HepG2 (cell line): Measurements from ENCODE around the gene PDRG1.

Source experiments
- AGO2 ChIP-seq: fragments of 200-400 bp; formaldehyde crosslinking; optimal IDR thresholded peaks from 2 replicates; pipeline ENCODE3; 2017; ENCODE audit warnings: mild to moderate bottlenecking, low read depth, low read length, moderate library complexity
- FOXP4 ChIP-seq: sonication (generic); formaldehyde crosslinking; IDR thresholded peaks from 2 replicates; pipeline ENCODE4 v1.4.0; 2020; ENCODE audit warnings: missing genetic modification reagents
- HES4 ChIP-seq: sonication (generic); formaldehyde crosslinking; IDR thresholded peaks from 2 replicates; pipeline ENCODE4 v1.9.0; 2021; ENCODE audit warnings: mild to moderate bottlenecking, missing genetic modification reagents, borderline replicate concordance
- HOXA3 ChIP-seq: sonication (generic); formaldehyde crosslinking; IDR thresholded peaks from 2 replicates; pipeline ENCODE4 v1.5.0; 2020; ENCODE audit warnings: missing genetic modification reagents
- MAZ ChIP-seq, 2 experiments: sonication (generic) in 1 of 2; formaldehyde crosslinking in 1 of 2; IDR thresholded peaks; 2 replicates each; pipeline versions ENCODE4 v1.5.0 to v1.6.1; 2012 to 2020; ENCODE audit warnings: low read depth in 2 of 2, mild to moderate bottlenecking in 2 of 2, borderline replicate concordance in 1 of 2, improper control_type of control experiment in 1 of 2, low read length in 1 of 2, missing genetic modification reagents in 1 of 2, moderate library complexity in 1 of 2
- MBD4 ChIP-seq: IDR thresholded peaks from 2 replicates; pipeline ENCODE4 v1.6.1; 2012; ENCODE audit warnings: low read length, inconsistent platforms, borderline replicate concordance
- TAF1 ChIP-seq: sonication (generic); formaldehyde crosslinking; IDR thresholded peaks from 2 replicates; pipeline ENCODE4 v1.4.0; 2020; ENCODE audit warnings: missing genetic modification reagents
- TCF7 ChIP-seq: sonication (generic); IDR thresholded peaks from 2 replicates; pipeline ENCODE4 v1.6.1; 2016; ENCODE audit warnings: antibody characterized with exemption, low read depth
- ZNF543 ChIP-seq: sonication (generic); formaldehyde crosslinking; IDR thresholded peaks from 2 replicates; pipeline ENCODE4 v1.4.0; 2020; ENCODE audit warnings: mild to moderate bottlenecking, missing genetic modification reagents
- ZNF558 ChIP-seq: sonication (generic); formaldehyde crosslinking; IDR thresholded peaks from 2 replicates; pipeline ENCODE4 v1.9.0; 2022; ENCODE audit warnings: mild to moderate bottlenecking, missing genetic modification reagents, borderline replicate concordance
- ZNF646 ChIP-seq: sonication (generic); formaldehyde crosslinking; IDR thresholded peaks from 2 replicates; pipeline ENCODE4 v1.9.0; 2021; ENCODE audit warnings: mild to moderate bottlenecking, missing genetic modification reagents
- TF ChIP-seq, protein P1 (sequence below): sonication (generic); formaldehyde crosslinking; IDR thresholded peaks from 2 replicates; pipeline ENCODE4 v1.5.0; 2020; ENCODE audit warnings: mild to moderate bottlenecking, missing genetic modification reagents, moderate library complexity
- TF ChIP-seq, protein P2 (sequence below): IDR thresholded peaks from 2 replicates; pipeline ENCODE4 v1.6.1; 2016; ENCODE audit warnings: missing compliant biosample characterization, missing genetic modification reagents, borderline replicate concordance
- TF ChIP-seq, protein P3 (sequence below), 2 experiments: sonication (generic) in 1 of 2; formaldehyde crosslinking in 1 of 2; IDR thresholded peaks; 2 replicates each; pipeline versions ENCODE4 v1.5.1 to v1.6.1; 2011 to 2020; ENCODE audit warnings: borderline replicate concordance in 1 of 2, low read depth in 1 of 2, low read length in 1 of 2, mild to moderate bottlenecking in 1 of 2, missing genetic modification reagents in 1 of 2, moderate library complexity in 1 of 2

DNA sequence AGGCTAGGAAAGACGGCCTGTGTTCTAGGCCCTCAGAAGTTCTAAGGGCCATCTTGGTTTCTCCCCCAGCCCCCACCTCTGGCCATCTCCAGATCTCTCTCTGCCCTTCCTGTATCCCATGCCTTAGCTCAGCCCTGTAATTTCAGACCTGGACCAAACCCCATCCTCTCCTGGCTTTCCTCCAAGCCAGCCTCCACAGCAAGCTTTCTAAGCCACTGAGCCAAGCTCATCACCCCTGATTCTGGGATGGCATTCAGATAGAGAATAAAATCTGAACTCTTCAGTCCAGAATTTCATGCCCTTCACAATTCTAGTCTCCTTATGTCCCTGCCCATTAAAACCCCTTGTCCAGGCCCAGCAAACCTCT lies 39.5 kb upstream of the PDRG1 start:
- TF ChIP-seq ZNF543 (no peak), HOXA3 (CRISPR knock-in tag) (no peak), TAF1 (CRISPR knock-in tag) (no peak), ZNF646 (no peak), MBD4 (no peak), MAZ (IDR thresholded peaks at IDR 0.05; ENCODE audit: borderline replicate concordance, low read depth, low read length) (no peak), MAZ (CRISPR knock-in tag; IDR thresholded peaks at IDR 0.05; ENCODE audit: low read depth) (no peak), AGO2 (no peak), ZNF558 (CRISPR knock-in tag) (no peak), HES4 (CRISPR knock-in tag) (no peak), TCF7 (no peak), FOXP4 (CRISPR knock-in tag) (no peak)
- TF ChIP-seq, protein P1, sequence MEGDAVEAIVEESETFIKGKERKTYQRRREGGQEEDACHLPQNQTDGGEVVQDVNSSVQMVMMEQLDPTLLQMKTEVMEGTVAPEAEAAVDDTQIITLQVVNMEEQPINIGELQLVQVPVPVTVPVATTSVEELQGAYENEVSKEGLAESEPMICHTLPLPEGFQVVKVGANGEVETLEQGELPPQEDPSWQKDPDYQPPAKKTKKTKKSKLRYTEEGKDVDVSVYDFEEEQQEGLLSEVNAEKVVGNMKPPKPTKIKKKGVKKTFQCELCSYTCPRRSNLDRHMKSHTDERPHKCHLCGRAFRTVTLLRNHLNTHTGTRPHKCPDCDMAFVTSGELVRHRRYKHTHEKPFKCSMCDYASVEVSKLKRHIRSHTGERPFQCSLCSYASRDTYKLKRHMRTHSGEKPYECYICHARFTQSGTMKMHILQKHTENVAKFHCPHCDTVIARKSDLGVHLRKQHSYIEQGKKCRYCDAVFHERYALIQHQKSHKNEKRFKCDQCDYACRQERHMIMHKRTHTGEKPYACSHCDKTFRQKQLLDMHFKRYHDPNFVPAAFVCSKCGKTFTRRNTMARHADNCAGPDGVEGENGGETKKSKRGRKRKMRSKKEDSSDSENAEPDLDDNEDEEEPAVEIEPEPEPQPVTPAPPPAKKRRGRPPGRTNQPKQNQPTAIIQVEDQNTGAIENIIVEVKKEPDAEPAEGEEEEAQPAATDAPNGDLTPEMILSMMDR = no peak
- TF ChIP-seq, protein P2, sequence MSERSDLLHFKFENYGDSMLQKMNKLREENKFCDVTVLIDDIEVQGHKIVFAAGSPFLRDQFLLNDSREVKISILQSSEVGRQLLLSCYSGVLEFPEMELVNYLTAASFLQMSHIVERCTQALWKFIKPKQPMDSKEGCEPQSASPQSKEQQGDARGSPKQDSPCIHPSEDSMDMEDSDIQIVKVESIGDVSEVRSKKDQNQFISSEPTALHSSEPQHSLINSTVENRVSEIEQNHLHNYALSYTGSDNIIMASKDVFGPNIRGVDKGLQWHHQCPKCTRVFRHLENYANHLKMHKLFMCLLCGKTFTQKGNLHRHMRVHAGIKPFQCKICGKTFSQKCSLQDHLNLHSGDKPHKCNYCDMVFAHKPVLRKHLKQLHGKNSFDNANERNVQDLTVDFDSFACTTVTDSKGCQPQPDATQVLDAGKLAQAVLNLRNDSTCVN (CRISPR knock-in tag) = no peak
- TF ChIP-seq, protein P3, sequence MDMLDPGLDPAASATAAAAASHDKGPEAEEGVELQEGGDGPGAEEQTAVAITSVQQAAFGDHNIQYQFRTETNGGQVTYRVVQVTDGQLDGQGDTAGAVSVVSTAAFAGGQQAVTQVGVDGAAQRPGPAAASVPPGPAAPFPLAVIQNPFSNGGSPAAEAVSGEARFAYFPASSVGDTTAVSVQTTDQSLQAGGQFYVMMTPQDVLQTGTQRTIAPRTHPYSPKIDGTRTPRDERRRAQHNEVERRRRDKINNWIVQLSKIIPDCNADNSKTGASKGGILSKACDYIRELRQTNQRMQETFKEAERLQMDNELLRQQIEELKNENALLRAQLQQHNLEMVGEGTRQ (IDR thresholded peaks at IDR 0.05; ENCODE audit: low read depth, low read length) = no peak
- TF ChIP-seq, protein P3 (CRISPR knock-in tag; IDR thresholded peaks at IDR 0.05; ENCODE audit: borderline replicate concordance) = no peak
